NCI-H1048 (cell line): ENCODE measurements around the gene MLN.

ENCODE experiments used
- DNase-seq: peaks from one replicate; lab custom pipeline; 2025; lab: John Stamatoyannopoulos, UW

The MLN gene

DNA sequence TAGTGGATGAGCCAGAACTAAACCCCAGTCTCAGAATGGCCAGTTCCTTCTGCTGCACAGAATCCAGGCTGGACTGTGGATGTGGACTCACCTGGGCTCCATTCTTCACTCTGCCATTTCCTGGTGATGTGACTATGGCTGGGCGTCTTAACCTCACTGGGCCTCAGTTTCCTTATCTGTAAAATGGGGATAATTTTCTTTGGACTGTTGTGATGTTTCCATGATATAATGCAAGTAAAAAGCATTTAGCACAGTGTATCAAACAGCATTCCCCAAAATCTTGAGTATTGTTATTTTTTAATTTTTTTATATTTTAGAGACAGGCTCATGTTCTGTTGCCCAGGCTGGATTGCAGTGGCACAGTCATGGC, 51.2 kb downstream of the MLN start:
- DNase-seq: no peak

DNA sequence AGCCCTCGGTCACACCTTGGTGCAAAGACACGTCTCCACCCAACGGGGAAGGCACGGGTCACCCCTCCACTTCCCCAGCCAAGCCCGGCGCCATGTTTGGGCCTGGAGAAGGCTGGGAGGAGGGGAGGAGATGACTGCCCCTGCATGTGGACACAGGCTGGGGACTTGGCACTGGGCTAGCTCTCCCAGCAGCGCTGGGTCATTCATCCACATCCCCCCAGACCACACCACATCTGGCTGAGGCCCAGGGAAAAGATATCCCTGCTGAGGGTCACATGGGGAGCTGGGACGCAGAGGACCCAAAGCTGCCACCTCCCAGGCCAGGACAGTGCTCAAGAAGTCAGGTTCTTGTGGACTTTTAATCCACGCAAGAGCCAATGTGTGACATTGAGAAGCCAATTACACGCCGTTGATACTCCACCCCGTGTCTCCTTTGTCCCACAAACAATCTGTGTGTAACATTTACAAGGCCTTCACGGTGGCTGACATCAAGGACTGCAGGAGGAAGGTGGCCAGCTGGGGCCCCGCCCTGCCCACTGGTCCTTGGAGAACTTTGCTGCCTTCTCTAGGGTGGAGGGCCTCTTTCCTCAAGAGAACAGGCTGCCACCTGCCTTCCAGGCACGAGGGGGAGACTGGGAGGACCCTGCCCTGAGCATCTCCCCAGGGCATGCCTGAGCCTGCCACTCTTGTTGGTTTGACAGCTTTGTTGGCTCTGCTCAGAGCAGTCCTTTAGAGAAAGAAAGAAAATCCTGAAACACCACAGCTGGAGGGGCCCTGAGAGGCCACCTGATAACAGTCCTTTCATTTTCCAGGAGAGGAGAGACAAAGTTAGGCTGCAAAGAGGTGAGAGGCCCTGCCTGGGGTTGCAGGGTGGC, 51.8 kb downstream of the MLN start:
- no peak for DNase-seq

DNA sequence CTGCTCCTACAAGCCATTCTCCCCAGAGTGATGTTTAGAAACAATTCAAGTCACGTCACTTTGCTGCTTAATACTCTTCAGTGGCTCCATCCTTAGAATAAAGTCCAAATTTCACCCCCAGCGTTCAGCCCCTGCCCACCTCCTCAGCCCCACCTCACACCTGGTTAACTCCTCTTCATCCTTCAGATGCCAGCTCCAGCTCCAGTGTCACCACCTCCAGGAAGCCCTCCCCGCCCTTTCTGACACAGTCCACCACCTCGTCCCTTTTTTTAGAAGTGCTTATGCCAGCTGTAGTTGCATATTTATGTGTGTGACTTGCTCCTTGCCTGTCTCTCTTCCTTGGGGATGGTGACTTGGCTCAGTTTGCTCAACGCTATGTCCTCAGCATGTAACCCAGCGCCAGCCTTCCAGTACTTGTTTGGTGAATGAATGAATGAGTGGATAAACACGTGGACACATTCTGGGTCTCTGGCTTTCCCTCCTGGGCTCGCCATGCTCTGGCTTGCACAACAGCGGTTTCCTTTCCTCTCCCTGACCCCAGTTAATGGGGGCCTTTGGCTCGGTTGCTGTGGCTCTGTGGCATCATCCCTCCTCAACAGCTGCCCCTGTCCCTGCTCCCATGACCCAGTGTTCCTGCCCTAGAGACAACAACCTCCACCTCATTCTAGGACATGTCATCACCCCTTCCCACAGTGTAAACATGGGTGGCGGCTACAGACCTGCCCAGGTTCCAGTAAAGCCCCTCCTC, 53.4 kb downstream of the MLN start:
- DNase-seq: no peak

DNA sequence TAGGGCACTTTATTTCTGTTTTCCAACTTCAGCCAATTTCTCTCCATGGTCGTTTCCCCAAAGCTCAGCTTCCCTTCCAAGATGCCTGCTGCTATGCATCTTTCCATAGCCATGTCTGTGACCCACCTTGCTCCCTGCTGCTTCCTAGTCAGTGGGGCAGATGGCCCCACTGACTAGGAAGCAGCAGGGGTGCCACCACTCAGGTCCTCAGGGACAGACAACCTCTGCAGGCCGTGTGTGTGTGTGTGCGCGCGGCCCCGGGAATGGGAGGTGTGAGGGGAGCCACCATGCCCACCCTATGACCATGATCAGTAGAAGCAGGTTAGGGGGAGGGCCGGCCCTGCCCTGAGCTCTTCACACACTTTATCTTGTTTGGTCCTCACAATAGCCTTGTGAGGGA, 54.4 kb downstream of the MLN start:
- no peak for DNase-seq

DNA sequence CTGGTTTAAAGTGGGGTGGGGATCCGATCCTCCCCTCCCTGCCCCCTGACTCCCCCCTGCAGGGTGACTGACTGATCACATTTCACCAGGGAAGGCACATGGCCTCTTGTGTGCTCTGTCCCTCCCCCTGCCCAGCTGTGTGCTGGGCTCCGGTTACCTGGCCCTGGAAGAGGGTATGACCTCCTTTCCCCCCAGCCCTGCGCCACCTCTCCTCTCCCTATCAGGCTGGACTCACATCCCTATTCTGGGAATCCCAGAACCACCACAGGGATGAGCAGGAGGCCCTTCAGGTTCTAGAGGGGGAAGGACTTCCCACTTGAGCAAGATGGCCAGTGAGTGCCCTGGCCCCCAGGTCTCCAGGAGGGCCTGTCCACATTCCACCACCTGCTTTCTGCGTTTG, 55.0 kb downstream of the MLN start:
- DNase-seq: no peak

DNA sequence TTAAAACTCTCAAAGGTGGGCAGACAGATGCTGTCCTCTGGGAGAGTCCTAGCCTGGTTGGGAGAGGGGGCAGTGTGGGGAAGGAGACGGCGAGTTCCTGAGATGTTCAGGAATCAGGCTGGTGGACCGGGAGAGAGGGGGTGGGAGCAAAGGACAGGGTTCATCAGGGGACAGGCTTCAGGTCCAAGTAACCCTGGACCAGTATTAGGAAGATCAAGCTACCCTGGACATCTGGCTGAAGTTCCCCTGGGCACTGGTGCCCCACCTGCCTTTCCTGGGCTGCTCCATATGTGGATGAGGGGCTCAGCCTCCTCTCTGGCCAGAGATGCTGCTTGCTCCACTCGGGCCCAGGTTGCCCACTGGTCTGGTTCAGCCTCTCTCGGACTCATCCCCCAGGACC, 56.0 kb downstream of the MLN start:
- no peak for DNase-seq

DNA sequence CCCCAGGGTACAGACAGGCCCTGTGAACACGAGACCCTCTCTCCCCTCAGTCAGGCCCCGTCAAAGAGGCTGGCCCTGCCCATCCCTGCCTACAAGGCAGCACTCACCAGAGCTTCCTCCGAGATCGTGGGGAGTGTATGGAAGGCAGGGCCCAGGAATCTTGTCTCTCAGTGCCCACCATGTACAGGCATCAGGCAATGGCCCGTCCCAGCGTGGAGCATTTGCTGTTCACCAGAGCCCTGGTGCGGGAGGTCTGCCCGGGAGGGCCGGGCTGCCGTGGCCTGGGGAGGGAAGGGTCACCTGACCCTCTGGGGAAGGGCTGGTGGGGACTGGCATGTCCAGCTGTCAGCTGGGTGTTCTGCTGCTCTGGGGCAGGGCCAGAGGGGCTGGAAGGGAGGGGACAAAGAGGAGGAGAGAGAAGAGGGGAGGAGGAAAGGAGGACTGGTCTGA, 57.1 kb downstream of the MLN start, which contains the start of gene IP6K3:
TSS of gene IP6K3 (minus strand) at position 255 of the 450 bp plus-strand sequence. CDS start 11,429 bp downstream, outside the sequence.
- DNase-seq: no peak

DNA sequence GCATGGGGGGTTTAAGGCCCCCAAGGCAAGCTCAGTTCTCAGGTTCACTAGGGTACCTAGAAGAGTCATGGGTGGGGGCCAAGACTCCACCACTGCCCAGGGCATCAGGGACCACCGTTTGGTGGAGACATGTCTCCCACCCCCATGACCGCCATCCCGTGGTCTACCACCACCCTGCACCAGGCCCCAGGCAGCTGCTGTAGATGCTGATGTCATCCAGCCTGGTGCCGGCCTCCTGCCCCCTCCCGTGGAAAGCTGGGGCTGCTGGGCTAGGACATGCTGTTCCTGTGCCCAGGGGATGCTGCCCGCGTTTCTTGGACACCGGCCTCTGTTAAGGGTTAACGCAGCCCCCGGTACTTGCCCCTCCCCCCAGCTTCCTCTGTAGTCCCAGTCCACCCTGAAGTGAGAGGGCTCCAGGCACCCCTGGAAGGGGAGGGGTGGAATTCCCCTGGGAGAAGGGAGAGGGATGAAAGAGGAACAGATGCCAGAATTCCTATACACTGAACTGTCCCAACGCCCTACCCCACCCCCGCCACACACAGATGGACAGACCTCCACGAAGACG, 57.7 kb downstream of the MLN start:
- DNase-seq: no peak

DNA sequence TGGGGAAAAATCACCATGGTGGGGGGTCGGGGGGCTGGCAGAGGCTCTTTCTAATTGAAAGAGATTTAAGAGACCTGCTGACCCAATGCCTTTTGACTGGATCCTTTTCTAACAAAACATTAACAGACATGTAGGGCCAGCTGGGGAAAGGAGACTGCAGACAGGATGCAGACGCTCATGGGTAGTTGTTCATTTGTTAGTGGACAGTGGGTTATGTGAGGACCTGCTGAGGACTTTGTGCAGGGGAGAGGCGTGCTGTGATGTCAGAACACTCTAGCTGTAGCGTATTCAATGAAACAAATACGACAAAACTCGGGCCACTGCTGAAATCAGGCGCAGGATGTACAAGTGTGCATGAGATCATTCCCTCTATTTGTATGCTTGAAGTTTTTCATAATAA, 58.3 kb downstream of the MLN start:
- DNase-seq: no peak

DNA sequence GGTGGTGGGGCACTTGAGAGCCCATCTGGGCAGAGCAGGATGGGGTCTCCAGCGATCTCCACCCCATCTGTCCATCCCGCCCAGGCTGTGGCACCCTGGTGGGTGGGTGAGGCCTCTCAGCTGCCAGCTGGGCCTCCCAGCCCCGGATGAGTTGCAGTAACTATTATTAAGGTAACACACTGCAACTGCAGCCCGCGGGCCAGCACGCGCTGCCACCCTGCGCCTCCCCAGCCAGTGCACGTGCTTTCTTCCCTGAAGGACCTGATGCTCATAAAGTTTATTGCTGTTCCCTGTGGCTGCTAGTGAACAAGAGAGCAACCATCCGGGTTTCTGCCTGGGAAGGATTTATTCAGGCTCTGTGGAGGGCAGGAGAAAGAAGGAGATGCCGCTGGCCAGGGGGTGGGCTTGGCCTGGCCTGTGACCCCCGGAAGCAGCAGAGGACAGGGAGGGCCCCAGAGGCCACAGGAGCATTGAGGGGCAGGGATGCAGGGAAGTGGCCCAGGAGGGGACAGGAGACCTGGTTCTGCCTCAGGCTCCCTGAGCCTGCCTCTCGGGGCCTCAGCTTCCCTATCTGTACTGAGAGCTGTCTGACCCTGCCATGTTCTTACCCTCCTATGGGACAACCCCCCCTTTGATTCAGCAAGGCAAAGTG, 58.8 kb downstream of the MLN start:
- DNase-seq: no peak
